Mesodermal cell (in vitro differentiated cells): ENCODE results near the gene CALN1.

ENCODE experiments used
- H3K27ac ChIP-seq: 2 replicates; pipeline ENCODE4 v1.7.0; 2013; ENCODE audit warnings: mild to moderate bottlenecking, low read depth, low read length, moderate library complexity; ENCODE audit not compliant: severe bottlenecking
- H3K36me3 ChIP-seq: 2 replicates; pipeline ENCODE4 v1.7.1; 2013; ENCODE audit warnings: mild to moderate bottlenecking, low read length, moderate library complexity; ENCODE audit not compliant: control insufficient read depth, insufficient read depth
- H3K4me1 ChIP-seq: one replicate; pipeline ENCODE4 v1.7.1; 2013; ENCODE audit warnings: mild to moderate bottlenecking, low read length; ENCODE audit not compliant: insufficient read depth, control insufficient read depth, poor library complexity, severe bottlenecking
- H3K4me3 ChIP-seq: 2 replicates; pipeline ENCODE4 v1.7.0; 2013; ENCODE audit warnings: low read length, control low read depth, mild to moderate bottlenecking; ENCODE audit not compliant: insufficient read depth, poor library complexity, severe bottlenecking; ENCODE audit errors: extremely low read depth
- H3K9me3 ChIP-seq: 2 replicates; pipeline ENCODE4 v1.7.1; 2013; ENCODE audit warnings: mild to moderate bottlenecking, low read length, moderate library complexity; ENCODE audit not compliant: control insufficient read depth
- WGBS, 2 experiments: methylation state at CpG; one replicate each; pipeline ENCODE4 v1.1.5; 2013; ENCODE audit warnings: missing lambda C conversion rate in 2 of 2; ENCODE audit not compliant: insufficient coverage in 2 of 2; 5-methylcytosine and 5-hydroxymethylcytosine counted together

CALN1 gene

GRCh38 chr7:72053292-72053691, 358.8 kb downstream of the CALN1 start:
- H3K27ac ChIP-seq = no peak overlapping the region
- H3K4me1 ChIP-seq = no peaks in the 10 kb centered on the region
- WGBS, 2 experiments = 80 to 100% methylated on average over 1 to 2 of the region's 4 CpGs
- H3K9me3 ChIP-seq = no peaks in the 10 kb centered on the region
- H3K36me3 ChIP-seq = no peaks in the 10 kb centered on the region
- no peak overlapping the region for H3K4me3 ChIP-seq

GRCh38 chr7:72048420-72048819, 363.7 kb downstream of the CALN1 start:
- Histone ChIP-seq H3K36me3 (no peaks in the 10 kb centered on the region), H3K9me3 (no peaks in the 10 kb centered on the region), H3K27ac (no peak overlapping the region)

DNA sequence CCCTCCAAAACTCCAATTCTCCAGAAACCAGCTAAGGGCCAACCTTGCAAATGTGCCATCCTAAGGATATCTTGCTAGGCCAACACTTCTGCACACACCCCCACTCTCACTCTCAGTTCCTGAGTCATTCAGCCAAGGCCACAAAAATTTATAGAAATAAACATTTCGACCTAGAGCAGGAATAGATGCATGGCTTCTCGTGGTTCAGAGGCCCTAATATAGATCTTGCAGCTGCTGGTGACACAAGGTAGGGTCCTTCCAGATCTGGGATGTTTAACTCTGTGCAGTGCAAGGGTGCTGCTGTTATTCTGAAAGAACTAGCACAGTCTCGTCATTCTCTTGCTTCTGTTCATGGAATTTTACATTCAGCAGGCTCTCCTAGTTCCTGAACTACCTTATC, 369.3 kb downstream of the CALN1 start:
- H3K9me3 ChIP-seq = no peaks in the 10 kb centered on the region
- H3K36me3 ChIP-seq = no peaks in the 10 kb centered on the region
- H3K27ac ChIP-seq = no peak overlapping the region
- H3K4me3 ChIP-seq = no peak overlapping the region
- 77 to 85% methylated on average over 2 to 3 of the region's 3 CpGs for WGBS, 2 experiments
- H3K4me1 ChIP-seq = no peaks in the 10 kb centered on the region

More at GRCh38 chr7:72048420-72048819, 363.7 kb downstream of the CALN1 start:
- Histone ChIP-seq H3K4me3 (no peak overlapping the region), H3K4me1 (no peaks in the 10 kb centered on the region)

GRCh38 chr7:72040641-72041040, 371.5 kb downstream of the CALN1 start:
- Histone ChIP-seq H3K4me3 (no peak overlapping the region), H3K4me1 (no peaks in the 10 kb centered on the region), H3K9me3 (no peaks in the 10 kb centered on the region), H3K27ac (no peak overlapping the region), H3K36me3 (no peaks in the 10 kb centered on the region)
- 75 to 81% methylated on average over 1 to 2 of the region's 2 CpGs for WGBS, 2 experiments

DNA sequence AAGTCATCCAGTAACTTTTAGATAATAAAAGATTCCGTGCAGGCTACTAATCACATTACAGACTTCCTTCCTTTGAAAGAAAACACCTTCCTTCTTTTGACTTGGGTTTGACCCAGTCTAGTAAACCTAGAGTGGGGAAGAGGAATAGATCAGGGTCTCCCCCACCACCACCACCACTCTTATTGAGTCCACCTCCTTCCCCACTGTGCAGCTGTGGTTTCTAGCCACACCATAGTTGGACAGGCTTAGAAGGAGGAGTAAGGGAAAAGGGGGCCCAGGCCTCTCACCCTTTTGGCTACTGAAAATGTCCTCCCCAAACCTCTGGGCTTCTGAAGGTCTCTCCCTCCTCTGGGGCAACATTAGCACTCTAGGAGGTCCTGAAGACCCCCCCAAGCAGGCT, 372.7 kb downstream of the CALN1 start:
- no peak overlapping the region for H3K4me3 ChIP-seq
- H3K36me3 ChIP-seq = no peaks in the 10 kb centered on the region
- H3K27ac ChIP-seq = no peak overlapping the region
- no CpG with 5 or more reads among the region's 1 CpG for WGBS, 2 experiments
- H3K4me1 ChIP-seq = no peaks in the 10 kb centered on the region
- no peaks in the 10 kb centered on the region for H3K9me3 ChIP-seq

DNA sequence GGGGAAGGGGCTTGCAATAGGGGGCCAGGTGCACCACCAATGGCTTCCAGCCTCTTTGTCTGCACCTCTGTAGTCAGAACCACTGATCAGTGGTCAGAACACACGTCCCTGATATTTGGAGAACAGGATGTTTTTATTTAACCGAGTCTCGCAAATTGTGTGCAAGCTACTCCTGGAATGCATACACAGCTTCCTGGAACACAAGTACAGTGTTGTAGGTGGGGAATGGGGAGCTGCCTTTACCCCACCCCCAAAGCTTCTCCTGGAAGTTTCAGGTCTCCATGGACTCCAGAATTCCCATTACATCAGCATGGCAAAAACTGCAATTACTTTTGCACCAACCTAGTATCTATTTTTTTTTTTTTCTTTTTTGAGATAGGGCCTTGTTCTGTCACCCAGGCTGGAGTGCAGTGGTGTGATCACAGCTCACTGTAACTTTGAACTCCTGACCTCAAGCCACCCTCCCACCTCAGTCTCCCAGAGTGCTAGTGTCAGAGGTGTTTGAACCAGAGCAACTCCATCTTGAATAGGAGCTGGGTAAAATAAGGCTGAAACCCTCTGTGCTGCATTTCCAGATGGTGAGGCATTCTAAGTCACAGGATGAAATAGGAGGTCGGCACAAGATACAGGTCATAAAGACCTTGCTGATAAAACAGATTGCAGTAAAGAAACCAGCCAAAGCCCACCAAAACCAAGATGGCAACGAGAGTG, 374.0 kb downstream of the CALN1 start:
- no peak overlapping the region for H3K27ac ChIP-seq
- no peaks in the 10 kb centered on the region for H3K4me1 ChIP-seq
- 92 to 100% methylated on average over 1 to 2 of the region's 5 CpGs for WGBS, 2 experiments
- H3K36me3 ChIP-seq = no peaks in the 10 kb centered on the region
- no peak overlapping the region for H3K4me3 ChIP-seq
- no peaks in the 10 kb centered on the region for H3K9me3 ChIP-seq

DNA sequence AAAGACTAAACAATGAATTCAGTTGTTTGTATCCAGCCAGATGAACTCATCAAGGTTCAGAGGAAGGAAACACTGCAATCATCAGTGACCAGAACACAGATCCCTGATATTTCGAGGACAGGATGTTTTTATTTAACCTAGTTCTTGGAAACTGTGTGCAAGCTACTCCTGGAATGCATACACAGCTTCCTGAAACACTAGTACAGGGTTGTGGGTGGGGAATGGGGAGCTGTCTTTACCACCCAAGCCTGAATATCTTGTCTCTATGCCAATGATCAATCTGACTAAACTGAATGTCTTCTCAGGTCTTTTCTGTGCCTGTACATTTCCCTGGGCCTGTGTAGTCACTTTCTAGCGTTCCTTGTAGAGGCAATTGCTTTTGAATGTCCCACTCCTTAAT, 374.6 kb downstream of the CALN1 start:
- no peaks in the 10 kb centered on the region for H3K36me3 ChIP-seq
- no peak overlapping the region for H3K27ac ChIP-seq
- H3K4me3 ChIP-seq = no peak overlapping the region
- no peaks in the 10 kb centered on the region for H3K4me1 ChIP-seq
- H3K9me3 ChIP-seq = no peaks in the 10 kb centered on the region
- 83 to 100% methylated on average over 1 to 2 of the region's 2 CpGs for WGBS, 2 experiments

GRCh38 chr7:72035266-72035665, 376.9 kb downstream of the CALN1 start:
- H3K27ac ChIP-seq = no peak overlapping the region
- no peaks in the 10 kb centered on the region for H3K36me3 ChIP-seq
- 50 to 79% methylated on average over 1 of the region's 1 CpG for WGBS, 2 experiments
- no peak overlapping the region for H3K4me3 ChIP-seq
- no peaks in the 10 kb centered on the region for H3K4me1 ChIP-seq
- no peaks in the 10 kb centered on the region for H3K9me3 ChIP-seq

GRCh38 chr7:72032934-72033333, 379.2 kb downstream of the CALN1 start:
- Histone ChIP-seq H3K27ac (no peak overlapping the region), H3K9me3 (no peaks in the 10 kb centered on the region), H3K4me3 (no peak overlapping the region), H3K4me1 (no peaks in the 10 kb centered on the region), H3K36me3 (no peaks in the 10 kb centered on the region)
- no CpG with 5 or more reads among the region's 1 CpG for WGBS, 2 experiments

- no peak overlapping the region for H3K4me3 ChIP-seq
- H3K9me3 ChIP-seq = no peaks in the 10 kb centered on the region
- H3K4me1 ChIP-seq = no peaks in the 10 kb centered on the region
- 88 to 95% methylated on average over 4 of the region's 4 CpGs for WGBS, 2 experiments
- H3K27ac ChIP-seq = no peak overlapping the region
- H3K36me3 ChIP-seq = no peaks in the 10 kb centered on the region
Measured at GRCh38 chr7:72030994-72031667, 381.0 kb downstream of the CALN1 start.

- no peak overlapping the region for H3K4me3 ChIP-seq
- WGBS, 2 experiments = 86 to 94% methylated on average over 6 of the region's 6 CpGs
- H3K36me3 ChIP-seq = no peaks in the 10 kb centered on the region
- no peaks in the 10 kb centered on the region for H3K9me3 ChIP-seq
- H3K27ac ChIP-seq = no peak overlapping the region
- no peaks in the 10 kb centered on the region for H3K4me1 ChIP-seq
Measured at GRCh38 chr7:72028267-72028666, 383.9 kb downstream of the CALN1 start.
